NCI-H1930 (cell line): Measurements from ENCODE around the gene SSX2IP.
A peak's percentile ranks its signal among the peaks of the same experiment; 100 is the strongest.
"Not testable (repeated sequence)": the region's sequence is repeated elsewhere in the genome, so short reads cannot be mapped to it uniquely, and the experiment has no call there.

Source experiments
- DNase-seq, 2 experiments: peaks; one replicate each; lab custom pipeline; 2025; lab: John Stamatoyannopoulos, UW

The SSX2IP gene

GRCh38 chr1:84690397-84691121 is at the start of gene SSX2IP:
TSS of gene SSX2IP (minus strand) at chr1:84690461. CDS start at chr1:84671219, 19,242 bp downstream.
- DNase-seq, result peak; percentile 88 to 95

- no peak for DNase-seq
Measured at GRCh38 chr1:84738237-84738636, 48.0 kb upstream of the SSX2IP start.

- DNase-seq, result no peak
Measured at GRCh38 chr1:84737590-84737989, 47.3 kb upstream of the SSX2IP start.

- DNase-seq, result no peak
Measured at GRCh38 chr1:84736944-84737343, 46.7 kb upstream of the SSX2IP start.

GRCh38 chr1:84736445-84736844 is 46.2 kb upstream of the SSX2IP start:
- DNase-seq, result no peak

GRCh38 chr1:84735483-84735882 is 45.2 kb upstream of the SSX2IP start:
- no peak for DNase-seq

GRCh38 chr1:84732520-84732919 is 42.3 kb upstream of the SSX2IP start:
- DNase-seq, result no peak

GRCh38 chr1:84731519-84731918 is 41.3 kb upstream of the SSX2IP start:
- DNase-seq, result no peak

- not testable (repeated sequence) for DNase-seq
Measured at GRCh38 chr1:84727711-84728110, 37.5 kb upstream of the SSX2IP start.

- no peak for DNase-seq
Measured at GRCh38 chr1:84726593-84727499, 36.6 kb upstream of the SSX2IP start.

- DNase-seq, result no peak
Measured at GRCh38 chr1:84724128-84724860, 34.0 kb upstream of the SSX2IP start.

- DNase-seq, result no peak
Measured at GRCh38 chr1:84722794-84723193, 32.5 kb upstream of the SSX2IP start.

- not testable (repeated sequence) for DNase-seq
Measured at GRCh38 chr1:84721872-84722271, 31.6 kb upstream of the SSX2IP start.

GRCh38 chr1:84721152-84721551 is 30.9 kb upstream of the SSX2IP start:
- no peak for DNase-seq

GRCh38 chr1:84720221-84720780 is 30.0 kb upstream of the SSX2IP start:
- DNase-seq, result no peak

GRCh38 chr1:84719543-84720217 is 29.4 kb upstream of the SSX2IP start:
- DNase-seq, result no peak

- peak; percentile 78 to 83 for DNase-seq
Measured at GRCh38 chr1:84715342-84716019, 25.2 kb upstream of the SSX2IP start.

- no peak for DNase-seq
Measured at GRCh38 chr1:84712276-84712874, 22.1 kb upstream of the SSX2IP start.

GRCh38 chr1:84711869-84712268 is 21.6 kb upstream of the SSX2IP start:
- DNase-seq, result no peak

- no peak for DNase-seq
Measured at GRCh38 chr1:84711121-84711520, 20.9 kb upstream of the SSX2IP start.
